Thyroid gland (tissue), 4 donors: ENCODE results near the gene JUN. TPM values are rescaled to one million over a fixed set of nuclear protein-coding genes. Genes with fewer than 3 reads are reported as not detected.

ENCODE experiments used
- DNase-seq, 2 donors: peaks; one replicate each; pipeline ENCODE4 v3.0.0-alpha.2; 2019
- H3K27ac ChIP-seq, 3 donors: fragments of 200-600 bp; sonication (generic); 1 replicate in 2 of 3; 2 replicates in 1 of 3; pipeline ENCODE4 v1.5.1; 2016 to 2019; ENCODE audit warnings: mild to moderate bottlenecking in 1 of 3, moderate library complexity in 1 of 3
- H3K27me3 ChIP-seq: fragments of 200-600 bp; sonication (generic); one replicate; pipeline ENCODE4 v1.5.1; 2019
- H3K36me3 ChIP-seq, 2 donors: fragments of 200-600 bp; sonication (generic); one replicate each; pipeline ENCODE4 v1.5.1; 2016 to 2019
- H3K4me1 ChIP-seq, 2 donors: fragments of 200-600 bp; sonication (generic); one replicate each; pipeline ENCODE4 v1.5.1; 2017 to 2019
- H3K4me3 ChIP-seq, 3 donors: fragments of 200-600 bp; sonication (generic); replicated peaks in 1 of 3; 1 replicate in 2 of 3; 2 replicates in 1 of 3; pipeline ENCODE4 v1.5.1; 2016; ENCODE audit warnings: mild to moderate bottlenecking in 1 of 3
- H3K9me3 ChIP-seq: fragments of 200-600 bp; sonication (generic); one replicate; pipeline ENCODE4 v1.5.1; 2017
- POLR2A ChIP-seq, 2 donors: fragments of 450-650 bp; IDR thresholded peaks; one replicate each; pipeline ENCODE4 v1.6.1; 2017; ENCODE audit warnings: antibody characterized with exemption in 2 of 2, mild to moderate bottlenecking in 2 of 2, moderate library complexity in 1 of 2
- WGBS, 2 donors: methylation state at CpG; one replicate each; pipeline ENCODE4 v1.1.5; 2017; 5-methylcytosine and 5-hydroxymethylcytosine counted together
- intact Hi-C: fragments of 100-400 bp; cut with DNase I; formaldehyde crosslinking; loops from one replicate; pipeline ENCODE4 v1.15.1; 2023
- total RNA-seq, 4 donors: library from RNA; depleted of rRNA; stranded (reverse); fragments of >200 nt; gene quantifications; one replicate each; pipeline ENCODE4 v1.2.3, GENCODE V29; 2016
- TF ChIP-seq, protein P1 (sequence below), 6 experiments: fragments of 200-600 bp in 3 of 6; fragments of 450-650 bp in 3 of 6; sonication (generic) in 3 of 6; IDR thresholded peaks; one replicate each; pipeline ENCODE4 v1.5.1; 2016 to 2019; ENCODE audit warnings: antibody characterized with exemption in 6 of 6, mild to moderate bottlenecking in 2 of 6, inconsistent platforms in 1 of 6, moderate library complexity in 1 of 6

Gene JUN
- total RNA-seq, 4 donors from 2014 or later, result 124 to 283 (median 133) TPM

- Histone ChIP-seq H3K4me3 (no peak overlapping the region), H3K4me1 (no peaks in the 10 kb centered on the region), H3K36me3 (no peaks in the 10 kb centered on the region), H3K27me3 (no peaks in the 10 kb centered on the region), H3K27ac (no peak overlapping the region), H3K9me3 (no peaks in the 10 kb centered on the region)
- intact Hi-C loops, result loop anchor here (10.0 kb wide), 1 partner anchor 126 kb away; no protein-coding TSS in a partner anchor
- no peak for DNase-seq
- WGBS, 2 donors, result 83 to 93% methylated on average over 1 of the region's 1 CpG
- TF ChIP-seq, protein P1, sequence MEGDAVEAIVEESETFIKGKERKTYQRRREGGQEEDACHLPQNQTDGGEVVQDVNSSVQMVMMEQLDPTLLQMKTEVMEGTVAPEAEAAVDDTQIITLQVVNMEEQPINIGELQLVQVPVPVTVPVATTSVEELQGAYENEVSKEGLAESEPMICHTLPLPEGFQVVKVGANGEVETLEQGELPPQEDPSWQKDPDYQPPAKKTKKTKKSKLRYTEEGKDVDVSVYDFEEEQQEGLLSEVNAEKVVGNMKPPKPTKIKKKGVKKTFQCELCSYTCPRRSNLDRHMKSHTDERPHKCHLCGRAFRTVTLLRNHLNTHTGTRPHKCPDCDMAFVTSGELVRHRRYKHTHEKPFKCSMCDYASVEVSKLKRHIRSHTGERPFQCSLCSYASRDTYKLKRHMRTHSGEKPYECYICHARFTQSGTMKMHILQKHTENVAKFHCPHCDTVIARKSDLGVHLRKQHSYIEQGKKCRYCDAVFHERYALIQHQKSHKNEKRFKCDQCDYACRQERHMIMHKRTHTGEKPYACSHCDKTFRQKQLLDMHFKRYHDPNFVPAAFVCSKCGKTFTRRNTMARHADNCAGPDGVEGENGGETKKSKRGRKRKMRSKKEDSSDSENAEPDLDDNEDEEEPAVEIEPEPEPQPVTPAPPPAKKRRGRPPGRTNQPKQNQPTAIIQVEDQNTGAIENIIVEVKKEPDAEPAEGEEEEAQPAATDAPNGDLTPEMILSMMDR (IDR thresholded peaks at IDR 0.05), result no peak
- TF ChIP-seq POLR2A (IDR thresholded peaks at IDR 0.05), result no peak
These were observed 15.1 kb upstream of the JUN start for GRCh38 chr1:58798910-58799442.

GRCh38 chr1:58796416-58796815, 12.6 kb upstream of the JUN start:
- intact Hi-C loops, result loop anchor here (10.0 kb wide), 1 partner anchor 128 kb away; no protein-coding TSS in a partner anchor
- Histone ChIP-seq H3K9me3 (no peaks in the 10 kb centered on the region), H3K27me3 (no peaks in the 10 kb centered on the region)

GRCh38 chr1:58794585-58794984, 10.7 kb upstream of the JUN start:
- H3K36me3 ChIP-seq, result no peaks in the 10 kb centered on the region
- intact Hi-C loops, result loop anchor here (10.0 kb wide), 1 partner anchor 130 kb away; no protein-coding TSS in a partner anchor
- H3K27me3 ChIP-seq, result no peaks in the 10 kb centered on the region
- H3K4me3 ChIP-seq, result no peak overlapping the region
- no peak for DNase-seq
- 89 to 95% methylated on average over 3 of the region's 3 CpGs for WGBS, 2 donors
- H3K9me3 ChIP-seq, result no peaks in the 10 kb centered on the region
- no peak overlapping the region for H3K27ac ChIP-seq
- no peaks in the 10 kb centered on the region for H3K4me1 ChIP-seq
- TF ChIP-seq POLR2A (IDR thresholded peaks at IDR 0.05), result no peak
- TF ChIP-seq, protein P1 (IDR thresholded peaks at IDR 0.05), result no peak

More at GRCh38 chr1:58796416-58796815, 12.6 kb upstream of the JUN start:
- no peak overlapping the region for H3K4me3 ChIP-seq
- TF ChIP-seq, protein P1 (IDR thresholded peaks at IDR 0.05), result no peak
- H3K4me1 ChIP-seq, result no peaks in the 10 kb centered on the region
- no peak for DNase-seq
- no peaks in the 10 kb centered on the region for H3K36me3 ChIP-seq
- H3K27ac ChIP-seq, result no peak overlapping the region

DNA sequence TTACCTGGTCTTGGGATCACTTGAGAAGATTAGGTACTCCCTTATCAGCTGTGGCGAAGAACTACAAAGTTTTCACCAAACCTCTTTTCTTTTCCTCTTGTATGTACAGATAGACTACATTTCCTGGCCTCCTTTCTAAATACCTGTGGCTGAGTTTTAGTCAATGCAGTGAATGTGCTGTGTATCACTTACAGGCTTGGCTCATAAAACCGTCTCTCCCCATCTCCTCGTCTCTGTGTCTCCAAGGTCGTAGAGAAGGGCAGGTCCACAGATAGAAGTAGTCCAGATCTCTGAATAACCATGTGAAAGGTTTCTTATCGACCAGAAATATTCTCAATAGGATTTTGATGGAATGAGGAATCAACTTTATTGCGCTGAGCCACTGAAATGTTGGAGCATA, 9.0 kb upstream of the JUN start:
- TF ChIP-seq, protein P1 (IDR thresholded peaks at IDR 0.05), result no peak
- TF ChIP-seq POLR2A (IDR thresholded peaks at IDR 0.05), result no peak

DNA sequence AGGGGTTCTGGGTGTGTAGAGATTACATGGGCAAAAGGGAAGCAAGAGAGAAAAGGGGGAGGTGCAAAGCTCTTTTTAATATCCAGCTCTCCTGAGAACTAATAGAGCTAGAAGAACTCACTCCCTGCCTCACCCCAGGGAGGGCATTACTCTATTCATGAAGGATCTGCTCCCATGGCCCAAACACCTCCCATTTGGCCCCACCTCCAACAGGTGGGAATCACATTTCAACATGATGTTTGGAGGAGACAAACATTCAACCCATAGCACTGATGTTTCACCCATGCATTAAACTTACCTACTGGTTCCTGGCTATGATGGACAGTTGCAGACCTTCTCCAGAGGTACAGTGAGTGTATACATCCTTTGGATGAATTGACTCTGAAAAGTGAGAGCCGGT, 7.3 kb upstream of the JUN start:
- DNase-seq, result no peak
- 88 to 100% methylated on average over 1 of the region's 1 CpG for WGBS, 2 donors
- Histone ChIP-seq H3K4me1 (peaks cover 5% of the 10 kb centered on the region in 2 donors), H3K9me3 (no peaks in the 10 kb centered on the region), H3K36me3 (no peaks in the 10 kb centered on the region), H3K27me3 (no peaks in the 10 kb centered on the region), H3K4me3 (no peak overlapping the region), H3K27ac (no peak overlapping the region)
- intact Hi-C loops, result loop anchor here (10.0 kb wide), 1 partner anchor 134 kb away; no protein-coding TSS in a partner anchor
- TF ChIP-seq, protein P1 (IDR thresholded peaks at IDR 0.05), result no peak
- TF ChIP-seq POLR2A (IDR thresholded peaks at IDR 0.05), result no peak

More for the DNA sequence above, 9.0 kb upstream of the JUN start:
- Histone ChIP-seq H3K9me3 (no peaks in the 10 kb centered on the region), H3K4me1 (no peaks in the 10 kb centered on the region), H3K27me3 (no peaks in the 10 kb centered on the region), H3K4me3 (no peak overlapping the region), H3K27ac (no peak overlapping the region), H3K36me3 (no peaks in the 10 kb centered on the region)
- no peak for DNase-seq
- intact Hi-C loops, result loop anchor here (10.0 kb wide), 1 partner anchor 132 kb away; no protein-coding TSS in a partner anchor
- 90 to 93% methylated on average over 6 of the region's 6 CpGs for WGBS, 2 donors
